Ascending aorta (tissue), 2 donors: Measurements from ENCODE around the gene SRGN. TPM values are rescaled to one million over a fixed set of nuclear protein-coding genes. Genes with fewer than 3 reads are reported as not detected.

Source experiments
- DNase-seq, 2 donors: peaks; one replicate each; pipeline ENCODE4 v3.0.0-alpha.2; 2019; ENCODE audit warnings: low spot score in 2 of 2
- H3K27ac ChIP-seq, 2 donors: fragments of 200-600 bp; sonication (generic); one replicate each; pipeline ENCODE4 v1.5.1; 2016 to 2017; ENCODE audit warnings: mild to moderate bottlenecking in 1 of 2
- H3K27me3 ChIP-seq: fragments of 200-600 bp; sonication (generic); one replicate; pipeline ENCODE4 v1.5.1; 2017
- H3K36me3 ChIP-seq, 2 donors: fragments of 200-600 bp; sonication (generic); one replicate each; pipeline ENCODE4 v1.5.1; 2016
- H3K4me1 ChIP-seq, 2 donors: fragments of 200-600 bp; sonication (generic); one replicate each; pipeline ENCODE4 v1.5.1; 2016 to 2017; ENCODE audit warnings: mild to moderate bottlenecking in 1 of 2
- H3K4me3 ChIP-seq, 2 donors: fragments of 200-600 bp; sonication (generic); one replicate each; pipeline ENCODE4 v1.5.1; 2016 to 2017; ENCODE audit warnings: mild to moderate bottlenecking in 1 of 2
- H3K9me3 ChIP-seq, 2 donors: fragments of 200-600 bp; sonication (generic); one replicate each; pipeline ENCODE4 v1.5.1; 2016
- CTCF ChIP-seq, 3 experiments: fragments of 200-600 bp in 2 of 3; fragments of 450-650 bp in 1 of 3; sonication (generic) in 2 of 3; IDR thresholded peaks; one replicate each; pipeline ENCODE4 v1.5.1; 2016 to 2019; ENCODE audit warnings: antibody characterized with exemption in 3 of 3, mild to moderate bottlenecking in 1 of 3, moderate library complexity in 1 of 3
- intact Hi-C: fragments of 100-400 bp; cut with DNase I; formaldehyde crosslinking; loops from one replicate; pipeline ENCODE4 v1.15.1; 2023
- total RNA-seq: library from RNA; depleted of rRNA; stranded (reverse); fragments of >200 nt; gene quantifications from one replicate; pipeline ENCODE4 v1.1.0, GENCODE V29; 2016

SRGN gene
- total RNA-seq, 1 donor from 2014 or later: 155 TPM

GRCh38 chr10:69051710-69052487 lies 36.0 kb upstream of the SRGN start:
- H3K4me3 ChIP-seq: no peak overlapping the region
- H3K27me3 ChIP-seq: no peaks in the 10 kb centered on the region
- no peak for DNase-seq
- peak overlapping the region in 1 of 2 donors; percentile 29 for H3K27ac ChIP-seq
- no peaks in the 10 kb centered on the region for H3K4me1 ChIP-seq
- intact Hi-C loops: no loop called here
- no peaks in the 10 kb centered on the region for H3K9me3 ChIP-seq
- no peak for TF ChIP-seq CTCF (IDR thresholded peaks at IDR 0.05)
- no peaks in the 10 kb centered on the region for H3K36me3 ChIP-seq

GRCh38 chr10:69052736-69053135 lies 35.2 kb upstream of the SRGN start:
- H3K27ac ChIP-seq: no peak overlapping the region
- H3K36me3 ChIP-seq: no peaks in the 10 kb centered on the region
- intact Hi-C loops: no loop called here

GRCh38 chr10:69055241-69055640 lies 32.7 kb upstream of the SRGN start:
- Histone ChIP-seq H3K4me3 (no peak overlapping the region), H3K4me1 (no peaks in the 10 kb centered on the region), H3K36me3 (no peaks in the 10 kb centered on the region), H3K9me3 (no peaks in the 10 kb centered on the region), H3K27ac (no peak overlapping the region), H3K27me3 (no peaks in the 10 kb centered on the region)
- intact Hi-C loops: no loop called here
- no peak for DNase-seq
- no peak for TF ChIP-seq CTCF (IDR thresholded peaks at IDR 0.05)

More at GRCh38 chr10:69052736-69053135, 35.2 kb upstream of the SRGN start:
- DNase-seq: no peak
- Histone ChIP-seq H3K4me3 (no peak overlapping the region), H3K9me3 (no peaks in the 10 kb centered on the region), H3K4me1 (no peaks in the 10 kb centered on the region), H3K27me3 (no peaks in the 10 kb centered on the region)
- no peak for TF ChIP-seq CTCF (IDR thresholded peaks at IDR 0.05)

GRCh38 chr10:69056129-69056528 lies 31.8 kb upstream of the SRGN start:
- no peaks in the 10 kb centered on the region for H3K36me3 ChIP-seq
- intact Hi-C loops: no loop called here
- H3K27ac ChIP-seq: no peak overlapping the region
- no peaks in the 10 kb centered on the region for H3K27me3 ChIP-seq
- no peak for DNase-seq
- no peaks in the 10 kb centered on the region for H3K9me3 ChIP-seq
- no peak overlapping the region for H3K4me3 ChIP-seq
- no peak for TF ChIP-seq CTCF (IDR thresholded peaks at IDR 0.05)
- H3K4me1 ChIP-seq: peaks cover 0 to 3% of the 10 kb centered on the region in 2 donors

GRCh38 chr10:69056536-69057260 lies 31.2 kb upstream of the SRGN start:
- H3K4me3 ChIP-seq: no peak overlapping the region
- TF ChIP-seq CTCF (IDR thresholded peaks at IDR 0.05): no peak
- no peaks in the 10 kb centered on the region for H3K36me3 ChIP-seq
- peak overlapping the region in 1 of 2 donors; percentile 46 for H3K27ac ChIP-seq
- peaks cover 0 to 4% of the 10 kb centered on the region in 2 donors for H3K4me1 ChIP-seq
- intact Hi-C loops: no loop called here
- H3K9me3 ChIP-seq: no peaks in the 10 kb centered on the region
- DNase-seq: no peak
- H3K27me3 ChIP-seq: no peaks in the 10 kb centered on the region
